Measurements from ENCODE around the gene UBE3B.

GRCh38 chr12:109443794-109444193 lies 33.6 kb upstream of the UBE3B start:
- no peak for TF ChIP-seq CTCF (IDR thresholded peaks at IDR 0.05; ENCODE audit: poor library complexity)
- no peak for TF ChIP-seq EZH2phosphoT487 (IDR thresholded peaks at IDR 0.05; ENCODE audit: low read depth, severe bottlenecking, unreplicated experiment)
- TF ChIP-seq EZH2 (IDR thresholded peaks at IDR 0.05; ENCODE audit: borderline replicate concordance) = no peak

Measured in hepatocyte (in vitro differentiated cells).